Parathyroid adenoma (tissue), 2 donors: ENCODE data around the gene TBL1XR1.

Experiments
- H2AFZ ChIP-seq: fragments of 300-600 bp; sonication (generic); one replicate; pipeline ENCODE4 v1.7.0; 2017; ENCODE audit warnings: antibody characterized with exemption, mild to moderate bottlenecking
- H3K27ac ChIP-seq: fragments of 300-600 bp; sonication (generic); one replicate; pipeline ENCODE4 v1.7.0; 2017
- H3K27me3 ChIP-seq: fragments of 300-600 bp; sonication (generic); one replicate; pipeline ENCODE4 v1.7.0; 2017; ENCODE audit warnings: low read length; ENCODE audit not compliant: control insufficient read depth, insufficient read depth
- H3K36me3 ChIP-seq: fragments of 300-600 bp; sonication (generic); one replicate; pipeline ENCODE4 v1.7.0; 2017; ENCODE audit warnings: low read length; ENCODE audit not compliant: control insufficient read depth, insufficient read depth
- H3K4me1 ChIP-seq: fragments of 300-600 bp; sonication (generic); one replicate; pipeline ENCODE4 v1.7.0; 2017; ENCODE audit warnings: control low read depth
- H3K4me2 ChIP-seq: fragments of 300-600 bp; sonication (generic); one replicate; pipeline ENCODE4 v1.7.0; 2017; ENCODE audit warnings: low read length
- H3K4me3 ChIP-seq: fragments of 300-600 bp; sonication (generic); one replicate; pipeline ENCODE4 v1.7.0; 2017; ENCODE audit warnings: low read depth, low read length
- H3K79me2 ChIP-seq: fragments of 300-600 bp; sonication (generic); one replicate; pipeline ENCODE4 v1.7.0; 2017; ENCODE audit warnings: control low read depth
- H3K9ac ChIP-seq: fragments of 300-600 bp; sonication (generic); one replicate; pipeline ENCODE4 v1.7.0; 2017; ENCODE audit warnings: mild to moderate bottlenecking
- H3K9me3 ChIP-seq: fragments of 300-600 bp; sonication (generic); one replicate; pipeline ENCODE4 v1.7.0; 2017; ENCODE audit warnings: low read length; ENCODE audit not compliant: control insufficient read depth
- CTCF ChIP-seq: fragments of 300-600 bp; sonication (generic); IDR thresholded peaks from one replicate; pipeline ENCODE4 v1.7.0; 2017; ENCODE audit warnings: antibody characterized with exemption, mild to moderate bottlenecking
- donor health status: primary hyperparathyroidism.

Gene TBL1XR1

GRCh38 chr3:177056927-177057326, 140.4 kb downstream of the TBL1XR1 start:
- no peak for TF ChIP-seq CTCF
- H3K27ac ChIP-seq = no peak overlapping the region
- H3K79me2 ChIP-seq = peaks cover 10% of the 10 kb centered on the region
- no peak overlapping the region for H3K4me3 ChIP-seq
- no peak overlapping the region for H3K4me2 ChIP-seq
- H2AFZ ChIP-seq = no peak overlapping the region
- H3K9me3 ChIP-seq = no peaks in the 10 kb centered on the region
- no peaks in the 10 kb centered on the region for H3K36me3 ChIP-seq
- H3K9ac ChIP-seq = no peak overlapping the region
- H3K4me1 ChIP-seq = no peaks in the 10 kb centered on the region
- H3K27me3 ChIP-seq = no peaks in the 10 kb centered on the region

GRCh38 chr3:177055605-177056571, 141.4 kb downstream of the TBL1XR1 start:
- Histone ChIP-seq H3K27me3 (no peaks in the 10 kb centered on the region), H3K9me3 (no peaks in the 10 kb centered on the region), H2AFZ (no peak overlapping the region), H3K36me3 (no peaks in the 10 kb centered on the region), H3K4me1 (no peaks in the 10 kb centered on the region), H3K79me2 (peaks cover 10% of the 10 kb centered on the region), H3K4me2 (no peak overlapping the region), H3K4me3 (no peak overlapping the region), H3K9ac (no peak overlapping the region), H3K27ac (no peak overlapping the region)
- TF ChIP-seq CTCF = no peak

GRCh38 chr3:177053107-177053506, 144.2 kb downstream of the TBL1XR1 start:
- Histone ChIP-seq H3K4me1 (no peaks in the 10 kb centered on the region), H3K4me2 (no peak overlapping the region), H3K27me3 (no peaks in the 10 kb centered on the region), H3K4me3 (no peak overlapping the region), H3K27ac (no peak overlapping the region), H3K36me3 (no peaks in the 10 kb centered on the region), H3K9me3 (no peaks in the 10 kb centered on the region), H3K9ac (no peak overlapping the region), H3K79me2 (peaks cover 4% of the 10 kb centered on the region), H2AFZ (no peak overlapping the region)
- no peak for TF ChIP-seq CTCF

- H3K4me1 ChIP-seq = no peaks in the 10 kb centered on the region
- H3K27ac ChIP-seq = no peak overlapping the region
- no peak overlapping the region for H3K4me2 ChIP-seq
- H3K36me3 ChIP-seq = no peaks in the 10 kb centered on the region
- no peaks in the 10 kb centered on the region for H3K9me3 ChIP-seq
- no peak overlapping the region for H3K4me3 ChIP-seq
- no peak for TF ChIP-seq CTCF
- no peaks in the 10 kb centered on the region for H3K79me2 ChIP-seq
- no peak overlapping the region for H3K9ac ChIP-seq
- H3K27me3 ChIP-seq = no peaks in the 10 kb centered on the region
- no peak overlapping the region for H2AFZ ChIP-seq
Measured at GRCh38 chr3:177051411-177051810, 145.9 kb downstream of the TBL1XR1 start.
